ENCODE results near the gene APLP2.
"Not testable (repeated sequence)": the region's sequence is repeated elsewhere in the genome, so short reads cannot be mapped to it uniquely, and the experiment has no call there.

APLP2 gene

DNA sequence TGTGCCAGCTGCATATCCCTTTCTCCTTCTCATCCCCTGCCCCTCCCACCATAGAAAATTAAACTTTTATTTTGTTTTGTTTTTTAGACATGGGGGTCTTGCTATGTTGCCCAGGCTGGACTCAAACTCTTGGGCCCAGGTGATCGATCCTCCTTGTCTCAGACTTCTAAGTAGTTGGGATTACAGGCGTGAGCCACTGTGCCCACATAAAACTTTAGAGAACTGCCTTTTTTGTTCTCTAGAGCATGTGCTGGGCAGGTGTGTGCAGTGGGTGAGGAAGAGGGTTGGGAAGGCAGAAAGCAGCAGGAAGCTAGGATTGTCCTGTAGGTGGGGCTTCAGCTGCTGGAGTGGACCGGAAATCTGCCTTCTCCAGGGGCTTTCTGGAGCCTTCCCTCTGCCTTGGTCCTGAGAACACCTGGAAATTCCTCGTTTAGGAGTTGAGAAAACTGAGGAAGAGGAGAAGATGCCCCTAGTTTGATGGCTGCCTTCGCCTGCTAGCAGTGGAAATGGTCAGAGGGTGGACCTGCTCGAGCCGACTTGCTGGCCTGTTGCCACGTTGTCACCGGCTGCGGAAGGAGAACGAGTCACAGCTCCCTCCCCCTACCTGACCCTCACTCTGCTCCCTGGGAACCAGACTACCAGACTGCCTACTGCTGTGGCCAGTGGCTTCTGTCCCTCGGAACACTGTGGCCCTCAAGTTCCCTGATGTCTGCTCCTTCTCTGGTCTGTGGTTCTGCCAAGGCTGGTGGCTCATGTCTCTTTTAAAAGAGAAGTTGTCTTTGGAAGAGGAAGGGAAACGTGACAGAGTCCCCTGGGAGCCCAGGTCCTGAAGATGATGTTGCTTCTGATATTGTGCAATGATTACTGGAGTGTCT, 93.9 kb downstream of the APLP2 start:
- peak overlapping the region; percentile 49 to 92 for H3K9ac ChIP-seq (ENCODE audit: low read depth in 1 of 2, low read length in 2 of 2)
- H3K27me3 ChIP-seq (ENCODE audit: control insufficient read depth in 2 of 2, insufficient read depth in 2 of 2, low read length in 2 of 2), result peaks cover 0 to 9% of the 10 kb centered on the region in 2 donors
- H3K27ac ChIP-seq (ENCODE audit: low read depth in 2 of 2, low read length in 2 of 2), result peak overlapping the region; percentile 89 to 91
- H3K9me3 ChIP-seq (ENCODE audit: control insufficient read depth in 2 of 2, low read length in 2 of 2), result no peaks in the 10 kb centered on the region
- peaks cover 0 to 6% of the 10 kb centered on the region in 2 donors for H3K36me3 ChIP-seq (ENCODE audit: control insufficient read depth in 2 of 2, insufficient read depth in 2 of 2, low read length in 2 of 2)
- peak overlapping the region; percentile 42 to 71 for H3K4me3 ChIP-seq (ENCODE audit: low read length in 2 of 2)
- peaks cover 60 to 75% of the 10 kb centered on the region in 2 donors for H3K4me1 ChIP-seq (ENCODE audit: control insufficient read depth in 2 of 2, insufficient read depth in 2 of 2, low read length in 2 of 2)

DNA sequence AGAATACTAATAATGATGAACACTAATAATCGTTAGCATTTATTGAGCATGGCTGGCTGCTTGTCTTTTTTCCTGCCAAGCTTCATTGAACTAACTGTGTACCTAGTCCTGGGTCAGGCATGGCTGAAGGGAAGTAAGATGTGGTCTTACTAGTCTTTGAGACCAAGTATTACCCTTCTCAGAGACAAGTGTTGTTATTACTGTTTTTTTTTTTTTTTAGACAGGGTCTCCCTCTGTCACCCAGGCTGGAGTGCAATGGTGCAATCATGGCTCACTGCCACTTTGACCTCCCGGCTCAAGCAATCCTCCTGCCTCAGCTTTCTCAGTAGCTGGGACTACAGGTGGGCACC, 94.5 kb downstream of the APLP2 start:
- peaks cover 56 to 75% of the 10 kb centered on the region in 2 donors for H3K4me1 ChIP-seq (ENCODE audit: control insufficient read depth in 2 of 2, insufficient read depth in 2 of 2, low read length in 2 of 2)

DNA sequence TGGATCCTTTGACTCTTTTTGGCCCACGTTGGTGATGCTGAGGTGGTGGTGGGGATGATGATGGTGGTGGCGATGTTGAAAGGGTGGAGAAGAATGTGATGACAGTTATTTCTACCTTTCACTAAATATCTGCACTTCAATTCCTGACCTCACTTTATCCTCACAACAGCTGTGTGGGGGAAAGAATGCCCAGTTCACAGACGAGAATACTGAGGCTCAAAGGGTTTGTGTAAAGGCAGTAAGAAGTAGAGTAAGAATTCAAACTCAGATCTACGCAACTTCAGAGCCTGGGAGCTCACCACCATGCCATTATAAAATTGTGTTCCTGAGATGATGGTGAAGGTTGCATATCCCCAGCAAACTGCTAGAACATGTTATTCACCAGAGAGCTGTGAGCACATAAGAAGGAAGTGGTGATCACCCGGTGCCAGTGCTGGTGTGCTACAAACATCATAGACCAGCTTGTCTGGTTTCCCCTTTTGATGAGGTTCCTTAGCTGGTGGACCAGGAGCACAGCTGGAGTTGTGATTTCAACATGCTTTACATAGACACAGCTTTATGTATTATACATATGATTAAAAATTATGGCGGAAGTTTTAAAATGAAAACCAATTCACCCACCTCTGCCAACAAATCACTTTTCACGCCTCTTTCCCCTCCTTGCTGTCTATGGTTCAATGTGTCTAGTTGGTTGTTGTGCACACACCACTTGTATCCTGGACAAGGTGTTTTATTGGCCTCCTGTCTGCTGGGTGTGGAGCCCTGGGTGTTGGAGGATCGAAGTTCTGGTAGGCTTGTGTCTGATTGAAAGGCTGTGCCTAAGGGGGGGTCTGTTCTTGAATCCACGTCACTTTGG, 96.1 kb downstream of the APLP2 start:
- H3K27ac ChIP-seq (ENCODE audit: low read depth in 2 of 2, low read length in 2 of 2), result peak overlapping the region; percentile 83 to 92
- peaks cover 63 to 89% of the 10 kb centered on the region in 2 donors for H3K4me1 ChIP-seq (ENCODE audit: control insufficient read depth in 2 of 2, insufficient read depth in 2 of 2, low read length in 2 of 2)
- H3K36me3 ChIP-seq (ENCODE audit: control insufficient read depth in 2 of 2, insufficient read depth in 2 of 2, low read length in 2 of 2), result peaks cover 0 to 6% of the 10 kb centered on the region in 2 donors
- H3K9ac ChIP-seq (ENCODE audit: low read depth in 1 of 2, low read length in 2 of 2), result peak overlapping the region; percentile 58 to 65
- peak overlapping the region in 1 of 2 donors; percentile 43 for H3K4me3 ChIP-seq (ENCODE audit: low read length in 2 of 2)
- H3K27me3 ChIP-seq (ENCODE audit: control insufficient read depth in 2 of 2, insufficient read depth in 2 of 2, low read length in 2 of 2), result peaks cover 0 to 6% of the 10 kb centered on the region in 2 donors
- H3K9me3 ChIP-seq (ENCODE audit: control insufficient read depth in 2 of 2, low read length in 2 of 2), result no peaks in the 10 kb centered on the region

More for the DNA sequence above, 94.5 kb downstream of the APLP2 start:
- H3K27ac ChIP-seq (ENCODE audit: low read depth in 2 of 2, low read length in 2 of 2), result peak overlapping the region; percentile 89 to 91
- no peaks in the 10 kb centered on the region for H3K9me3 ChIP-seq (ENCODE audit: control insufficient read depth in 2 of 2, low read length in 2 of 2)
- H3K9ac ChIP-seq (ENCODE audit: low read depth in 1 of 2, low read length in 2 of 2), result peak overlapping the region in 1 of 2 donors; percentile 92
- peaks cover 0 to 6% of the 10 kb centered on the region in 2 donors for H3K36me3 ChIP-seq (ENCODE audit: control insufficient read depth in 2 of 2, insufficient read depth in 2 of 2, low read length in 2 of 2)
- H3K4me3 ChIP-seq (ENCODE audit: low read length in 2 of 2), result peak overlapping the region; percentile 32 to 42
- peaks cover 0 to 9% of the 10 kb centered on the region in 2 donors for H3K27me3 ChIP-seq (ENCODE audit: control insufficient read depth in 2 of 2, insufficient read depth in 2 of 2, low read length in 2 of 2)

DNA sequence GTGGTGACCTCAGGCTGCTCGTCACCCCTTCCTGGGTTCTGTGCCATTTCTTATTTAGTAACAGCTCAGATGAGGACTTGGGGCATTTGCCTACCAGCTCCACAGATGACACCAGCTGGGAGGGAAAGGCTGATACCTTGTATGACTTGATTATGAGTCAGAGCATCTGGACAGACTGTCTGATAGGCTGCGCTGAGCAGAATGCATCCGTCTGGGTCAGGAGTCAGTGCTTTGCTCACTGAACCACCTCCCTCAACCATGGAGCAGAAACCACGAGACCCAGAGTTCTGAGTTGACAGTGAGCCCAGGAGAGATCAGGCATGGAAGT, 96.7 kb downstream of the APLP2 start:
- Histone ChIP-seq H3K4me1 (ENCODE audit: control insufficient read depth in 2 of 2, insufficient read depth in 2 of 2, low read length in 2 of 2) (peaks cover 61 to 90% of the 10 kb centered on the region in 2 donors), H3K9ac (ENCODE audit: low read depth in 1 of 2, low read length in 2 of 2) (peak overlapping the region; percentile 44 to 65), H3K9me3 (ENCODE audit: control insufficient read depth in 2 of 2, low read length in 2 of 2) (no peaks in the 10 kb centered on the region), H3K36me3 (ENCODE audit: control insufficient read depth in 2 of 2, insufficient read depth in 2 of 2, low read length in 2 of 2) (peaks cover 0 to 6% of the 10 kb centered on the region in 2 donors), H3K27me3 (ENCODE audit: control insufficient read depth in 2 of 2, insufficient read depth in 2 of 2, low read length in 2 of 2) (peaks cover 0 to 3% of the 10 kb centered on the region in 2 donors), H3K27ac (ENCODE audit: low read depth in 2 of 2, low read length in 2 of 2) (peak overlapping the region; percentile 83 to 92), H3K4me3 (ENCODE audit: low read length in 2 of 2) (no peak overlapping the region)

DNA sequence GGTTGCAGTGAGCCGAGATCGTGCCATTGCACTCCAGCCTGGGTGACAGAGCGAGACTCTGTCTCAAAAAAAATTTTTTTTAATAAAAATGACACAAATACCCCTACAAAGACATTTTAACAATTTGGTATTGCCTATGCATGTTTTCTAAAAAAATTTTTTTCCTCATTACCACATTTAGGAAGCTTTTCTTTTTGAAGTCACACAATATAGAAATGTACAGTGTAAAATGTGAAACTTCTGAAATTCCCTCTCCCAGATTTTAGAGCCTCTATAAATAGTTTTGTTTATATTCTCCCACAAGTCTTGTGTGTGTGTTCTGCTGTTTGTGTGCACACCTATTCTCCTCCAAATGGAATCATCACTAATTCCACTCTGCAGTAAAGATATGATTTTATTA, 97.5 kb downstream of the APLP2 start:
- H3K9me3 ChIP-seq (ENCODE audit: control insufficient read depth in 2 of 2, low read length in 2 of 2), result no peaks in the 10 kb centered on the region
- peaks cover 61 to 92% of the 10 kb centered on the region in 2 donors for H3K4me1 ChIP-seq (ENCODE audit: control insufficient read depth in 2 of 2, insufficient read depth in 2 of 2, low read length in 2 of 2)
- H3K27me3 ChIP-seq (ENCODE audit: control insufficient read depth in 2 of 2, insufficient read depth in 2 of 2, low read length in 2 of 2), result peaks cover 0 to 3% of the 10 kb centered on the region in 2 donors
- H3K27ac ChIP-seq (ENCODE audit: low read depth in 2 of 2, low read length in 2 of 2), result peak overlapping the region; percentile 83 to 92
- no peak overlapping the region for H3K4me3 ChIP-seq (ENCODE audit: low read length in 2 of 2)
- peaks cover 0 to 6% of the 10 kb centered on the region in 2 donors for H3K36me3 ChIP-seq (ENCODE audit: control insufficient read depth in 2 of 2, insufficient read depth in 2 of 2, low read length in 2 of 2)
- H3K9ac ChIP-seq (ENCODE audit: low read depth in 1 of 2, low read length in 2 of 2), result peak overlapping the region in 1 of 2 donors; percentile 65

DNA sequence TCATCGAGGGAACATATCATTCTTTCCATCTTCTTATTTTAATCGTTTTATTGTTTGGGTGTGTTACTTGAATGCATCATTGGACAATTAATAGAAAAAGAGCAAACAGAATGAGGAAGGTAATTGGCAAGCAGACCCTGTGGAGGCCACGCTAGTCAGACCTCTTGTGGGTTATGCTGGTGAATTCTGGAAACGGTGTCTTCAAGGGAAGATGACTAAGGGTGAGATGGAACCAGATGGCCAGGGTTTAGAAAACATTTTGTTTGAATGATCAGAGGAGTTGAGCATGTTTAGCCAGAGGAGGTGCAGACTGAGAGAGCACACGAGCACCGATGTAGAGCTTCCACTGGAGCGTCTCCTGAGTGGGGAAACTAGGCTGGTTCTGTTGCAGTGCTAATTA, 98.4 kb downstream of the APLP2 start:
- Histone ChIP-seq H3K4me1 (ENCODE audit: control insufficient read depth in 2 of 2, insufficient read depth in 2 of 2, low read length in 2 of 2) (peaks cover 59 to 89% of the 10 kb centered on the region in 2 donors), H3K9ac (ENCODE audit: low read depth in 1 of 2, low read length in 2 of 2) (peak overlapping the region in 1 of 2 donors; percentile 25), H3K36me3 (ENCODE audit: control insufficient read depth in 2 of 2, insufficient read depth in 2 of 2, low read length in 2 of 2) (peaks cover 0 to 6% of the 10 kb centered on the region in 2 donors), H3K9me3 (ENCODE audit: control insufficient read depth in 2 of 2, low read length in 2 of 2) (no peaks in the 10 kb centered on the region), H3K4me3 (ENCODE audit: low read length in 2 of 2) (no peak overlapping the region), H3K27me3 (ENCODE audit: control insufficient read depth in 2 of 2, insufficient read depth in 2 of 2, low read length in 2 of 2) (peaks cover 0 to 3% of the 10 kb centered on the region in 2 donors), H3K27ac (ENCODE audit: low read depth in 2 of 2, low read length in 2 of 2) (peak overlapping the region; percentile 83 to 92)

DNA sequence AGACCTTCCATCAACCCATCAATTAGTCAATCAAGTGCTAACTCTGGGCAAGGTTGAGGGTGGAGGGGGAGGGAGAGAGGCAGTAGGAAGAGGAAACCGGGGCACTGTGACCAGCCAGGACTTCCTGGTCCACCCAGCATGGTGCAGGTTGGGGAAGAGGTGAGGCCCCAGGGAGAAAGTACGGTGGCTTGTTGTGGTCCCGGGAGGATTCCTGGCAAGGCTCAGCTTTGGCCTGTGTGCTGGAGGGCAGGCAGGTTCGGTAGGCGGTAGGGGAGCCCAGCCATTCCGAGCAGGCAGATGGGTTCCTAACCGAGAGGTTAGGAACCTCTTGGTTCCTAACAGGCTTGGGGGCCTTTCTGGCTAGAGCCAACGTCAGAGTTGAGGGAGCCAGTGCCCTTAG, 100.7 kb downstream of the APLP2 start:
- H3K9ac ChIP-seq (ENCODE audit: low read depth in 1 of 2, low read length in 2 of 2), result peak overlapping the region in 1 of 2 donors; percentile 60
- no peaks in the 10 kb centered on the region for H3K27me3 ChIP-seq (ENCODE audit: control insufficient read depth in 2 of 2, insufficient read depth in 2 of 2, low read length in 2 of 2)
- peaks cover 50 to 76% of the 10 kb centered on the region in 2 donors for H3K4me1 ChIP-seq (ENCODE audit: control insufficient read depth in 2 of 2, insufficient read depth in 2 of 2, low read length in 2 of 2)
- H3K36me3 ChIP-seq (ENCODE audit: control insufficient read depth in 2 of 2, insufficient read depth in 2 of 2, low read length in 2 of 2), result peaks cover 2 to 4% of the 10 kb centered on the region in 2 donors
- no peaks in the 10 kb centered on the region for H3K9me3 ChIP-seq (ENCODE audit: control insufficient read depth in 2 of 2, low read length in 2 of 2)
- peak overlapping the region; percentile 84 to 85 for H3K27ac ChIP-seq (ENCODE audit: low read depth in 2 of 2, low read length in 2 of 2)
- H3K4me3 ChIP-seq (ENCODE audit: low read length in 2 of 2), result peak overlapping the region in 1 of 2 donors; percentile 33

DNA sequence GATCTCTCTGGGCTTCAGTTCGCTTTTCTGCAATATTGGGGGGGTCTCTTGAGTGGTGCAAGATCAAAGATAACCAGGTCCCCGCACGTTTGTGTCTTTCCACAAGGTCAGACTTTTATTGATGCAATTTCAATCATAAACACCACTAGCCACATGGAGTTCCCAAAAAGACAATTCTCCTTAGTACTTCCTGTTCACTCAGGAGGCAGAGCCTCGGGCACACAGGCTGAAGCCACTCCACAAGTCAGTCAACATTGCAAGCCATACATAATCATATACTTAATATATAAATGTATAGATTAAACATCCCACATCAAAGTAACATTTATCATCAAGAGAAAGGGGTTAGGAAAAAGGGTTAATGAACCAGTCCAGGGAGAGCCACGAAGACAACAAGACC, 101.8 kb downstream of the APLP2 start:
- Histone ChIP-seq H3K36me3 (ENCODE audit: control insufficient read depth in 2 of 2, insufficient read depth in 2 of 2, low read length in 2 of 2) (peaks cover 2 to 4% of the 10 kb centered on the region in 2 donors), H3K4me1 (ENCODE audit: control insufficient read depth in 2 of 2, insufficient read depth in 2 of 2, low read length in 2 of 2) (peaks cover 43 to 64% of the 10 kb centered on the region in 2 donors), H3K9me3 (ENCODE audit: control insufficient read depth in 2 of 2, low read length in 2 of 2) (no peaks in the 10 kb centered on the region), H3K4me3 (ENCODE audit: low read length in 2 of 2) (peak overlapping the region in 1 of 2 donors; percentile 31), H3K9ac (ENCODE audit: low read depth in 1 of 2, low read length in 2 of 2) (peak overlapping the region in 1 of 2 donors; percentile 38), H3K27ac (ENCODE audit: low read depth in 2 of 2, low read length in 2 of 2) (peak overlapping the region; percentile 77 to 84), H3K27me3 (ENCODE audit: control insufficient read depth in 2 of 2, insufficient read depth in 2 of 2, low read length in 2 of 2) (no peaks in the 10 kb centered on the region)

DNA sequence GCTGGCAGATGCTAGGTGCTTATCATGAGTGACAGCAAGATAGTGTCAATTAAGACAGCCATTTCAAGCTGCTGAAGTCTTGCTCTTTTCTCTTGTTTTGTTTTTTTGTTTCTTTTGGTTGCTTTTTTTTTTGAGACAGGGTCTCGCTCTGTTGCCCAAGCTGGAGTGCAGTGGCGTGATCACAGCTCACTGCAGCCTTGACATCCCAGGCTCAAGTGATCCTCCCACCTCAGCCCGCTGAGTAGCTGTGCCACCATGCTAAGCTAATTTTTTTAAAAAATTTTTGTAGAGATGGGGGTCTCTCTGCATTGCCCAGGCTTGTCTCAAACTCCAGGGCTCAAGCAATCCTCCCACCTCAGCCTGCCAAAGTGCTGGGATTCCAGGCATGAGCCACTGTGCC, 102.3 kb downstream of the APLP2 start:
- not testable (repeated sequence) for H3K36me3 ChIP-seq (ENCODE audit: control insufficient read depth in 2 of 2, insufficient read depth in 2 of 2, low read length in 2 of 2); H3K27me3 ChIP-seq (ENCODE audit: control insufficient read depth in 2 of 2, insufficient read depth in 2 of 2, low read length in 2 of 2); H3K9me3 ChIP-seq (ENCODE audit: control insufficient read depth in 2 of 2, low read length in 2 of 2)
- H3K4me3 ChIP-seq (ENCODE audit: low read length in 2 of 2), result peak overlapping the region in 1 of 2 donors; percentile 31
- peak overlapping the region in 1 of 2 donors; percentile 38 for H3K9ac ChIP-seq (ENCODE audit: low read depth in 1 of 2, low read length in 2 of 2)
- H3K27ac ChIP-seq (ENCODE audit: low read depth in 2 of 2, low read length in 2 of 2), result peak overlapping the region; percentile 77 to 81
- peaks cover 41 to 62% of the 10 kb centered on the region in 2 donors for H3K4me1 ChIP-seq (ENCODE audit: control insufficient read depth in 2 of 2, insufficient read depth in 2 of 2, low read length in 2 of 2)

Data from mucosa of rectum (tissue), 2 donors.